Skeletal muscle cell (primary cell): ENCODE measurements around the gene RNF144B.

Source experiments
- DNase-seq: peaks from one replicate; pipeline ENCODE4 v3.0.0-alpha.2; 2010; ENCODE audit warnings: low read depth
- H3K4me3 ChIP-seq: 2 replicates; pipeline ENCODE4 v1.5.1; 2011; ENCODE audit warnings: low read depth, mild to moderate bottlenecking, control low read depth, low read length, moderate library complexity

Gene RNF144B

DNA sequence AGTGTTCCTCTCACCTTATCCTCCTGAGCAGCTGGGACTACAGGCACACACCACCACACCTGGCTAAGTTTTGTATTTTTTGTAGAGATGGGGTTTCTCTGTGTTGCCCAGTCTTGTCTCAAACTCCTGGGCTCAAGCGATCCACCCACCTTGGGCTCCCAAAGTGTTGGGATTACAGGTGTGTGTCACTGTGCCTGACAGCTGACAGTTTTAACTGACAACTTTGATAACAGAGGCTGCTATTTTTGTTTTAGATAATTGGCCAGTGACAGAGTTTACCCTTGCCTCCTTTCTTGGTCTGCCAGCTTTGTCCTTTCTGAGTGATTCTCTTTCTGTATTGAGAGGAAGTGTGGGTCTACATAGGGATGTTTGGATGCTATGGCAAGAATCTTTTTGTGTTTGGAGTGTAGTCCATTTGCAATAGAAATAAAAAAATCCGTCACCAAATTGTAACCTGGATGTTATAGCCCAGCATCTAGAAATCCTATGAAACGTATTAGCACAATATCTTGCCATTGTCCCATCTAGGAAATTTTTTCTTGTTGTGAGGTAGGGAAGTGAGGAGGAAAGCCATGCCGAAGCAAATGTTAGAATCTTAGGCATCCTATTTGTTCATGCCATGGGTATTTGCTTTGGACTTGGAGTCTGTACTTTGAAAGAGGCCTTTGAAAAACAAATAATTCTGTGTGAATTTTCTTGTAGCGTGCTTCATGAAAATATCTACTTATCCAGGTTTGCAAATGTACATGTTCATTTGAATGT lies 80.8 kb downstream of the RNF144B start:
- DNase-seq = no peak
- H3K4me3 ChIP-seq = no peak overlapping the region

DNA sequence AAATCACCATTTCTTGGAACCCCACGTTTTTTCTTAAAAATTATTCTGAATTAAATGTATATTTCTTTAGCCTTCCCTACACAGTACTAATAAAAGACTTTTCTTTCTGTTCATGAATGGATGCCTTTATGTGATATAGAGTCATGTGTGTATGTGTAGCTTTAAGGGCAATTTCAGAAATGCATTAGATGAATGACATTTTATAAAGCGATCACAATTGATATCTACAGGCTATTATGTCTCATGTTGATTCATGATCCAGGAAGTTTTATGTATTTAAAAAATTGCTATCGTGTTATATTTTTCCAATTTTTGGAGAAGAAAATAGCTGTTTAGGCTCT lies 81.3 kb downstream of the RNF144B start:
- DNase-seq = no peak
- H3K4me3 ChIP-seq = no peak overlapping the region

DNA sequence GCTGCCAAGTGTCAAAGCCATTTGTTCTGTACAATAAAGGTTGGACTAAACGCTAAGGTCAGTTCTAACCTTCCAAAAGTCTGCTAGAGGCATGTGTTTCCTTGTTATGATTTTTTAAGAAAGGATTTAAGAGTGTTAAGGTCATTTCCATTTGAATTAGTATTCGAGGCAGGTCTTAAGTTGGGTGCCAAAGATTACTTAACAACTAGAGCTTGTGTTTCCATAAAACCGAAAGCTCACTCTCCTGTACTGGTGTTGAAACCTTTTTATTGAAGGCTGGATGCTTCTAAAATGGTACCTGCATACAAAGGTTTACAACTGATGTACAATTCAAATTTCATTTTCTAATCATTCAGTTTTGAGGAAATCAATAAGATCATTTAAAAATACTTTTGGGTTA lies 82.4 kb downstream of the RNF144B start:
- no peak for DNase-seq
- H3K4me3 ChIP-seq = no peak overlapping the region

DNA sequence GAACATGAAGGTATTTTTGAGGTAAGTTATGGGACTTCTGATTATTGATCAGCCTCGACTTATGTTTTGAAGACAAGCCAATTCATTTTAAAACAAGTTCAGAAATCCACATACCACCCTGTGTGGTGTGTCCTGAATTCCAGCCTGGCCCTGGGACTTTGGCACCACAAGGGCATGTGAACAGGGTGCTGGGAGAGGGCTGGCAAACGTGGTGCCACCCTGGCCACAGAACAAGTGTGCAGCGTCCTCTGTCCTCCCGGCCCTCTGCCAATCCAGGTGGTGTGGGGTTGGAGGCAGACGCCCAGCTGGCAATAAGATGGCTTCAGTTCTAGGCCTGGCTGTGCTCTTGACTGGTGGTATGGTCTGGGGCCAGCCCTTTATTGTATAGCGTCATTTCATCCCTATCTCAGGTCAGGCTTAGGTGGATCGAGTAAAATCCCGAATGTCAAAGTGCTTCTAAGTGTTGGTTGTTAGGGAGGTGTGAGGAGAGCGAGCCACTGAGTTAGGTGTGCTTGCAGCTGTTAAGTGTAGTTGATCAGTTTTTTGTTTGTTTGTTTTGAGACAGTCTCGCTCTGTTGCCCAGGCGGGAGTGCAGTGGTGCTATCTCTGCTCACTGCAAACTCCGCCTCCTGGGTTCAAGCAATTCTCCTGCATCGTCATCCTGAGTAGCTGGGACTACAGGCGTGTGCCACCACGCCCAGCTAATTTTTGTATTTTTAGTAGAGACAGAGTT lies 84.2 kb downstream of the RNF144B start:
- H3K4me3 ChIP-seq = no peak overlapping the region
- no peak for DNase-seq

DNA sequence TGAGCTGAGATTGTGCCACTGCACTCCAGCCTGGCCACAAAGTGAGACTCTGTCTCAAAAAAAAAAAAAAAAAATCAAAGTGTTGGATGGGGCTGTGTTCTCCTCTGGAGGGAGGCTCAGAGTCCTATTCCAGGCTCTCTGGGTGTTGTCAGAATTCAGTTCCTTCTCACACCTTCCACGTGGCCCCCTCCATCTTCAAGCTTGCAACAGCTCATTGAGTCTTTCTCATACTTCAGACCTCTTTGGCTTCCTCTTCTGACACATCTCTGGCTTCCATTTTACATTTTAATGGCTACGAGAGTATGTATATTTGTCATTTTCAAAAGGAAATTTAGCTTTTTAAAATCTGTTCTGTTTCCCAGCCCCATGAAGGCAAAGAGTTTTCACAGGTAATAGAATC lies 85.8 kb downstream of the RNF144B start:
- no peak for DNase-seq
- H3K4me3 ChIP-seq = no peak overlapping the region

DNA sequence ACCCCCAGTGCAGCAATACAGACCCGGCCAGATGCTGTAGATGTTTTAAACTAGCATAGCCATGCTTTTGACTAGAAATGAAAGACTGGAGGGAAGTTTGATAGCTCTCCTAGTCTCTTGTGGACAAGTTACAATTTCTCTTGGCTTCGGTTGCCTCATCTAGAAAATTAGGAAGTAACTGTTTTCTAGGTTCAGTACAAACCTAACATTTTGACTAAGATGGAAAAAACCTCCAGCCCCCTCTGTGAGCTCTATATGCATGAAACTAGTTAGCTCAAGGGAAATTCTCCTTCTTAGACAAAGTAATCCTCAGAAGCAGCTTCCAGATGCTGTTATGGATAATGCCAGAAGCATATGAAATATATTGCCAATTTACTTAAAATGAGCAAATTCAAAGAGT lies 86.6 kb downstream of the RNF144B start:
- no peak for DNase-seq
- H3K4me3 ChIP-seq = no peak overlapping the region

DNA sequence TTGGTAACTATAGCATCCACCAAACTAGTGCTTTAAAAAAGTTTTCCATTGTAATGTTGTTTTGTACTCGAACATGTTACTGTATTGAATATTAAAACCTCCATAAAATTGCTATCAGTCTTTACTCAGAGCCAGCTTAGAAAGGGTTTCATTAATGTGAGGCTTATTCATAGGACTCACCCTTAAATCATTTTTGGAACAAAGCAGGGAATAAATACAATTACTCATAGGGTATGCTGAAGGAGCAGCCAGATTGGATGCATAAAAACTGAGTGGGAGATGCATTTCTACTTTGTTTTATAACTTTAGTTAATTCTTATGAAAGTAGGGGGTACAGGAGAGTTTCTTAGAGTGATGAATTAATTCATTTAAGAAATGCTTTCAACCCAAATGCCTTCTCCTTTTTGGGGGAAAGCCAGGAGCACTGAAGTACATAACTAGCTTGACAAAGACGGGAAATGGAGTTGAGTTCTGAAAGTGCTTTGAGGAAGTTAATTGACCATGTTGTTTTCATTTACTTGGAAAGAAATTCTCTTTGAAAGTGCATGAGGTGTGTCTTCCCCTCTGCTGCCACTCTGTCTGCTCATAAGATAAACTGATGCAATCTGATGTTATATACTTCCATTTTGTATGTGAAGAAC lies 90.3 kb downstream of the RNF144B start:
- no peak overlapping the region for H3K4me3 ChIP-seq
- no peak for DNase-seq

DNA sequence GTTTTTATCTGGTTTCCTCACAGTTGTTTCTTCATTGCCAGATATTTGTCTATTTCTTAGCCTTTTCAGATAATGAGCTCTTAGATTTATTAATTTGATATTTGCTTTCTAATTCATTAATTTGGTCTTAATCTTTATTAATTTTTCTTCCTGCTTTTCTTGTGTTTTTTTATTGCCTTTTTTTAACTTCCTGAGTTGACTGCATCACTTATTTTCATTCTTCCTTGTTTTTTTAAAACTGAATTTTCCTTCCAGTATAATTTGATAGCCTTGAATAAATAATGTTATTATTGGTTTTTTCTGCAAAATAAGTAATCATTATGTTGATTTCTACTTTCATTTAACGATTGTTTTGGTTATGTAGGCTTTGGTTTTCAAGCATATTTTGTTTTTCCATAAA lies 91.5 kb downstream of the RNF144B start:
- no peak overlapping the region for H3K4me3 ChIP-seq
- DNase-seq = no peak

DNA sequence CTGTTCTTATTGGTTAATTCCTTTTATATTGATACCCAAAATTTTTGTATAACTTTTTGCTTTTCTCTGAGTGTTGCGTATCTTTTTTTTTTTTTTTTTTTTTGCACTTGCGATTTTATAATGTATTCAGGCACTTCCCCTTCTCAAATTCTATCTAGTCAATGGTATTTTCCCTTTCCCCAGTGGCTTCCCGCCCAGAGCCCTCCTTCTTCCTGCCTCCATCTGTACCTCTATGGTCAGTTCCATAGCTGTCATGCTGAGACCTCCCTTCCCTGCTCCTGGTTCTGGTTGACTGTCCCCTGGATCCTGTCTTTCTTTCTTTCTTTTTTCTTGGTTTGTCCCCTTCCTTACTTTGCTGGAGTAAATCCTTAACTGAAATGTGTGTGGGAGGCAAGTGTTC lies 94.7 kb downstream of the RNF144B start:
- H3K4me3 ChIP-seq = no peak overlapping the region
- DNase-seq = no peak

DNA sequence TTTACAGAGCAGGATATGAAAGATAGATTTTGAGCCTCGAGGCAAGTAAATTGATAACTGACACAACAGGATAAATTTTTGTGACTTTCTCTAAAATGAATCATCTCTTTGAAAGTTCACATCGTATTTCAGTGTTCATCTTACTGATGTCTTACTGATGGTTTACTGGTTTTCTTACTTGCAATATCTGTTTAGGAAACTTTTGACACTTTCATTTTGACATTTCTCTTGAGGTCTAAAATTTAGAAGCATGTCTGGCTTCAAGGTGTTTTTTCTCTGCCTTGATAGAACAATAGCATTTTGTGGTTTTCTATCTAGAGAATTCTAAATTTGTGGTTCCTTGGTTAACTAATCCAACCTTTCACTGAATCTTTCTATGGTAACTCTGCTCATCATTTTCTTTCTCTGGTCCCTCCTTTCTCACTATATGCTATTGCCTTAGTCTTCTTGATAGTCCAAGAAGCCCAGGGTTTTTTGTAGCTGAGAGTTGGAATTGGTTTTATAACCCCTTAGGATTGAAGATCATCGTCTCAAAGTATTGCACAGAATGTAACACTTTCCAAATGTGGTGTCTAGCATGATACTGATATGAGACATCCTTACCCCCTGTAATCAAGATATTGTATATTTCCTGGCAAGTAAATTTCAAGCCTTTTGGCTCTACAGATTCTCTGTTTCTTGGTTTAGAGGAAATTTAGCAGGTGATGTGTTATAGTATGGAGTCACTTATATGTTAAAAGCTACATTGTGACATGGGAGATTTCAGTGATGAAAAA lies 98.7 kb downstream of the RNF144B start:
- no peak for DNase-seq
- H3K4me3 ChIP-seq = no peak overlapping the region

DNA sequence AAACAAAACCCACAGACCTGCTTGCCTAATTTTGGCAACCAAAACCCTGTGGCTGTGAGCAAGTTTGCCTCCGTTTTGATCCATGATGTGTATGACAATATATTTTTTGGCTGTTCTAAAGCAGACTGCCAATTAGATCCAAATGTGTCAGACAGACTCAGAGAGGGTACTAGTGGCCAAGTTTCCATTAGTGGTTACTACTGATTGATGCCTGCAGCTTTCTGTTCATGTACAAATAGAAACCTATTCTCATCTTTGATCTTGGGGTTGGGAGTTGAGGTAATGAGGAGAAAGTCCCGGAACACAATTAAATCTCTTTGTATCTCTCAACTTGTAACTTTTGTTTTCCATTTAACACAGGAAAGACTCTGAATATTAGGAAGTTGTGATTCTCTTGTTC lies 100.9 kb downstream of the RNF144B start:
- no peak for DNase-seq
- no peak overlapping the region for H3K4me3 ChIP-seq

DNA sequence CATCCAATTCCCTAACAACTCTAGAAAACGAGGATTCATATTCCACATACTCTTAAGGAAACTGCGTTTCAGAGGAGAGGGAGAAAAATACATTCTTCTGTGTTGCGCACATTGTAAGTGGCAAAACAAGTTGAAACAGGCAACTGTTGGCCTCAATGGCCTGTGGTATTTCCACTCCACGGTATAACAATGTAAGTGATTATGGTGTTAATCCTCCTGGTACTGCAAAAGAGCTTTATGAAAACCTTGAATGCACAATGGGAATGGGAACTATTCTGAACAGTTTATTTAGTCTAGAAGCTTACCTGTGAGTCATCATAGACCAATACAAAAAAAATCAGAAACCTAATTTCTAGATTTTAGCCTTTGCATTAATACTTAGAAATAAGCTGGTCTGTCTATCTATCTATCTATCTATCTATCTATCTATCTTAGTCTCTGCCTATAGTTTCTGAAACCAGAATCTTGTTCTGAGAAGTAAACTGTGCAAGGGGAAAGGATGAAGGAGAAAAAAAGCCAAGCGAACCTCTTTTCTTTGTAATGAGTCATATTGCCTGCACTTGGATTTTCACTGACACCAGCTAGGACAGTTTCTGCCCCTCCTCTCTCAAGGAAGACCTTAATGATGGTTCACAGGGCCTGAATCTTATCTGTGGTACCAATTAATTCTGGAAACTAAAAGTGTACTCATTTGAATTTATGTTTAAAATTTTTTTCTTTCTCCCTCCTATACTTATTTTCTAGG lies 101.5 kb downstream of the RNF144B start:
- DNase-seq = no peak
- H3K4me3 ChIP-seq = no peak overlapping the region

DNA sequence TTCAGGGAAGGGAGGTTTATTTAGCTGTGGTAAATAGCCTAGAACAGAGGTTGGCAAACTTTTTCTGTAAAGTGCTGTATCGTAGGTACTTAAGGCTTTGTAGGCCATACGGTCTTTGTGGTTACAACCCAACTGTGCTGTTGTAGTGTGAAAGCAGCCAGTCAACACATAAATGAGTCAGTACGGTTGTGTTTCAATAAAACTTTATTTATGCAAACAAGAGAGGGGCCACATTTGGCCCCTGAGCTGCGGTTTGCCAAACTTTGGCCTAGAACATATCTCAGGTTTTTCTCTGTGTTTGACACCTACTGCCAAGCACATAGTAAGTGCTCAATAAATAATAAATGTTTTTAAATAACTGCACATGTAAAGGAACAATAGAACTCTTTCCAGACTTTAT lies 102.2 kb downstream of the RNF144B start:
- H3K4me3 ChIP-seq = no peak overlapping the region
- no peak for DNase-seq

DNA sequence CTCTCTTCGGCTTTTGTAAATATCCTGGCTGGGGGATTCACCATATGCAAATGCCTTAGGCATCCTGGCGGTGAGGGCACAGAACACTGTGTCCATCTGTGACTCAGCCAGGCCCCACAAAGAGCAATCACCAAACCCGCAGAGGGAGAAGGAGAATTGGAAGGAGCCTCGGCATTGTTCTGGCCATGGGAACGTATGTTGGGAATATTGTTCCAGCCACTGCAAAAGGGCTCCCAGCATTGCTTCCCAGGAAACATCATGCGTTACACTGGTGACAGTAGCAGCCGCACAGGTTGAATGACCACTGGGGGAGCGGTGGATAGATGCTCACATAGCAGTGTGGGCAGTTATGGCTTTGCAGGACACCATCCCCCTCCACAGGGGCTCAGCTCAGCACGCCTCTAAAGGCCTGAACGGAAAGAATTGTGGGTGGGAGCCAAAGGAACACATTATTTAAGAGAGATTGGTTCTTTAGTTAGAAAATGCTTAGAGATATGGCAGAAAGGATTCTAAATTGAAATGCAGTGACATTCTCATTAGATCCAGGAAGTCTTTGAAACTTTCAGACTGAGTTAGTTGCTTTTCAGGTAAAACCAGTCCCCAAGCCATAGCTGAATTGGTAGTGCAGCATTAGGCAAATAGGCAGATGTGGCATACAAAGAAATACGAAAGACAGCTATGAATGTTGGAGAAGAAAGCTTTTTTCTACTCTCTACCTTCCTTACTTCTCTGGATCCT lies 104.3 kb downstream of the RNF144B start:
- H3K4me3 ChIP-seq = no peak overlapping the region
- no peak for DNase-seq

DNA sequence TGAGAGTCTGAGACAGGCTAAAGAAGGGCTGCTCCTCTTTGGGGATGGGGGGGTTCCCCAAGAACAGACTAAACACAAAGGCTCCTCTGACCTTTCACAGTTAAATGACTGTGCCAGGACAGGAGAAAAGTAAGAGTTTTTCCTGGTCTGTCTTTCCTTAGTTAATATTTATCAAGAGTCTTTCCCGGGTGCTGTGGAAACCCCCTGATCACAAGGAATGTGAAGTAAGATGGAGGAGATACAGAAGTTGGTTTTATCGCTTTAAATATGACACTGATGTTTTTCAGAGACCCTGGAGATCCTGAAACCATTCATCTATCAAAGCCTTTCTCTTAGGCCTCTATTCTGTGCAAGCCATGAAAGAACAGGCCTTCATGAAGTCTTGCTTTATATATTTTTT lies 105.8 kb downstream of the RNF144B start:
- no peak for DNase-seq
- no peak overlapping the region for H3K4me3 ChIP-seq

DNA sequence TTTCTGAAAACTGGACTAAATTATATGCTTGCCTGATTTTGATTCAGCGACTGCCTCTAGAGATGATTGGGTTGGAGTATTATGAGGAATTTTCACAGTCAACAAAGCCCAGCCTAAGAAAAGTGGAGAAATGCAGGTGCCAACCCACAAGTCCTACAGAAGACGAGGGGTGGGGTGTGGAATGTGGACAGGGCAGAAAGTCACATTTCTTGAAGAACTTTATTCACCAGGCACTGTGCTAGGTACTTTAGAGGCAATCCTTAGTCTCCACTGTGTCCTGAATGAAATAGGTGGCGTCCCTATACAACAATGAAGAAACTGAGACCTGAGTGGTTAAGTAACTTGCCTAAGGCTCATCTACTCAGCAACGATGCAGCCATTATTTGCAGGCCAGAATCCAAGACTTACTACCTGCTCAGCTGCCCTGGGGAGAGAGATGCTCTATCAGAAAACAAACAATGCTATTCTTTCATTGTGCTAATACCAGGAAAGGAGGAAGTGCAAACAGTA lies 106.3 kb downstream of the RNF144B start:
- H3K4me3 ChIP-seq = no peak overlapping the region
- DNase-seq = no peak

DNA sequence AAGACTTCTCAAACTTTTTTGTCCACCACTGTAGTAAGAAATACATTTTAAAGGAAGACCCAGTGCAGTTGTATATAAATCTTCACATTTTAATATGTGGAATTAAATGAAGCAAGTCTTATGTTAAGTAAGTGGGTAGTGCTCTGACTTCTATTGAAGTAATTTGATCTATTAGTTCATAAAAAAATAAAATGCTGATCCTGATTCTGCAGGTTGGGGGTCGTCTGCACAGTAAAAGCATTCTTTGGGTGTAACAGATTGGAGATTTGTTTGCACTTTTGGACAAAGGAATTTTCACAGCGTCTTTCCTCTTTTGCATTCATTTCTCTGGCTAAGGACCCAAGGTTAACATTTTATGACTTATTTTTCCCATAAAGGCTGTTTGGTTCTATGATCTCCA lies 106.8 kb downstream of the RNF144B start:
- no peak for DNase-seq
- no peak overlapping the region for H3K4me3 ChIP-seq

DNA sequence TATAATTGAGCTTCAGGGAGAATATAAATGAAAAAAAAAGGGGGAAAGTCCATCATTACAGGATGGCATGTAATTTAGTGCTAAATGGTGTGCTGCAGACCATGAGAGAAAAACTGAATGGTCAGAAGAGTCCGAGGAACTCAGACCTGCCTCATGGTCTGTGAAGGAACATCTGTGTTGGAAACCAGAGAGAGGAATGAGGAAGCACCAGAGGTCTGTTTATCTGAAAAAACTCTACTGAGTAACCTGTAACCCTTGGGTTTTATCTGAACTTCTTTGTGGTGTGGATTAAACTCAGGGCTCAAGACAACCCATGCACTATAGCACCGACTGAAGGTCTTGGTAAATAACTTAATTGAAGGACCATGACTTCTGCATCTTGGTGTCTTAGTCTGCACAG lies 108.1 kb downstream of the RNF144B start:
- no peak overlapping the region for H3K4me3 ChIP-seq
- no peak for DNase-seq

DNA sequence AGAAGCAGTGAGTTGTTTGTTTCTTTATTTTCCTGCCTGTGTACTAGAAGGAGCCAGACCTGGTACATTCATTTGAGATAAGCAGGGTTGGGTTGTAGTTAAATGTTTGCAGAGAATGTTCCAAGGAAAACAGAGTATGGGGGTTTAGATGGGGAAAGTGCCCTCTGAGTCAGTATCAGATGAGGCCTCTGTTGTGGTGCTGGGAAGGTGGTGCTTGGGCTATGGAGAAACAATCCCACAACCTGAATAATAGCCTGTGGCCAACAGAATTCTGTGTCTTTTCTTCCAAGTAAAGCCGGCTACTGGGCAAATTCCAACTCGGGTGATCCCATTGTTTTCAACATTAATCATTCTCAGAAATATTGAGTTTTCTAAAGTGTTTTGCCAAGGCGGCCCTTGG lies 109.3 kb downstream of the RNF144B start:
- H3K4me3 ChIP-seq = no peak overlapping the region
- no peak for DNase-seq
